Coronary artery (tissue), 2 donors: ENCODE results near the gene PTCSC3.

ENCODE experiments used
- DNase-seq: peaks from one replicate; pipeline ENCODE4 v3.0.0-alpha.2; 2017; ENCODE audit warnings: low spot score
- H3K27ac ChIP-seq, 2 donors: fragments of 200-600 bp; sonication (generic); one replicate each; pipeline ENCODE4 v1.5.1; 2016 to 2019
- H3K4me3 ChIP-seq: fragments of 200-600 bp; sonication (generic); 2 replicates; pipeline ENCODE4 v1.5.1; 2016; ENCODE audit warnings: mild to moderate bottlenecking, moderate library complexity
- TF ChIP-seq, protein P1 (sequence below): fragments of 200-600 bp; sonication (generic); IDR thresholded peaks from one replicate; pipeline ENCODE4 v1.5.1; 2019; ENCODE audit warnings: antibody characterized with exemption

Gene PTCSC3

DNA sequence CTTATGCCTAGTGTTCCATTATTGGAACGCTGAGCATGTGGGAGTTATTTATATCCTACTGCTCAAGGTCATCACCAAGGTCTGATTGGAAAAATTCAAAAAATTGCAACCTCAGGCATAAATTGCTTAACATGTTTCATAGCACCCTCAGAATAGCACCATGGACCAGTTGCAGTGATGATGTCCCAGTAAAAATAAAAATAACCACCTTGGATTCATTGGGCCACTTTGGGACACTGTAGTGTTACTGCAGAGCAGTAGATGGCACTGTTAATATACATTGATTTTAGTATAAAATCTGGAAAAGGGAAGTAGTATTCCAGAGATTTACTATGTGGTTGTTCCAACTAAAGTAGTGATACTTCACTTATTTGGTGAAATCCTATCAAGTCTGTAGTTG lies 31.0 kb upstream of the PTCSC3 start:
- TF ChIP-seq, protein P1, sequence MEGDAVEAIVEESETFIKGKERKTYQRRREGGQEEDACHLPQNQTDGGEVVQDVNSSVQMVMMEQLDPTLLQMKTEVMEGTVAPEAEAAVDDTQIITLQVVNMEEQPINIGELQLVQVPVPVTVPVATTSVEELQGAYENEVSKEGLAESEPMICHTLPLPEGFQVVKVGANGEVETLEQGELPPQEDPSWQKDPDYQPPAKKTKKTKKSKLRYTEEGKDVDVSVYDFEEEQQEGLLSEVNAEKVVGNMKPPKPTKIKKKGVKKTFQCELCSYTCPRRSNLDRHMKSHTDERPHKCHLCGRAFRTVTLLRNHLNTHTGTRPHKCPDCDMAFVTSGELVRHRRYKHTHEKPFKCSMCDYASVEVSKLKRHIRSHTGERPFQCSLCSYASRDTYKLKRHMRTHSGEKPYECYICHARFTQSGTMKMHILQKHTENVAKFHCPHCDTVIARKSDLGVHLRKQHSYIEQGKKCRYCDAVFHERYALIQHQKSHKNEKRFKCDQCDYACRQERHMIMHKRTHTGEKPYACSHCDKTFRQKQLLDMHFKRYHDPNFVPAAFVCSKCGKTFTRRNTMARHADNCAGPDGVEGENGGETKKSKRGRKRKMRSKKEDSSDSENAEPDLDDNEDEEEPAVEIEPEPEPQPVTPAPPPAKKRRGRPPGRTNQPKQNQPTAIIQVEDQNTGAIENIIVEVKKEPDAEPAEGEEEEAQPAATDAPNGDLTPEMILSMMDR: no peak
- Histone ChIP-seq H3K27ac (no peak overlapping the region), H3K4me3 (no peak overlapping the region)
- DNase-seq: no peak

DNA sequence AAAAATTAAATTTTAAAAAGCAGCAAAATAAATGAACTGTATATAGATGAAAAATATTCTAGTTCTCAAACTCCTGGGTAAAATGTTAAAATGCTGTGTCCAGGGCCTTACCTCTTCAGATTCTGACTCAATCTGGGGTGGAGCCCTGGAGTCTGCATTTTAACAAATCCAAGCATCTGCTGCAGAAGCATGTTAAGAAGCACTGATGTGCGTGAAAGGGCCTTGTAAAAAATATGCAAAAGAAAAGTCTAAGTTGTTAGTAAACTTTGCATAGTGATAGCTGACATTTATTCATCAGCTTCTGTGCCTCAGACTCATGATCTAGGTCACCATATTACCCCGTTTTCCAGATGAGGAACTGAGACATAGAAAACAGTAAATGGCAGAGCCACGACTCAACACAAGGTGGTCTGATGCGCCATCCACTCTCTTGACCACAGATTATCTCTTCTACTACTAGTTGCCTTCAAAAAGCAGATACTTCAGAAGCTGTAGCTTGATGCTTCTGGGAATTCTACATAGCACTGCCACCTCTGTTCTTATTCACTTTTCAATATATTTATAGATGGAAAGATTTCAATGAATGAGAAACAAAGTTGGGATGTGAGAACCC lies 28.0 kb upstream of the PTCSC3 start:
- H3K27ac ChIP-seq: no peak overlapping the region
- DNase-seq: no peak
- H3K4me3 ChIP-seq: no peak overlapping the region
- TF ChIP-seq, protein P1: no peak

DNA sequence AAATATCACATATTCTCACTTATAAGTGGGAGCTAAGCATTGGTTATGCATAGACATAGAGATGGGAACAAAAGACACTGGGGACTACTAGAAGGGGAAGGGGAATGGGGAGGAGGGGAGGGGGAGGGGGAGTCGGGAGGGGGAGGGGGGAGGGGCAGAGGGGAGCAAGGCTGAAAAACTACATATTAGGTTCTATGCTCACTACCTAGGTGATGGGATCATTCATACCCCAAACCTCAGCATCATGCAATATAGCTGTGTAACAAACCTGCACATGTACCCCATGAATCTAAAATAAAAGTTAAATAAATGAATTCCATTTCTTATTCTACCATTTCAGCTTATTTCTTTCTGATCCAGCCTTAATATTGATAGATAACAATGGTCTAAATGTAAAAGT lies 21.9 kb upstream of the PTCSC3 start:
- no peak for DNase-seq
- Histone ChIP-seq H3K27ac (no peak overlapping the region), H3K4me3 (no peak overlapping the region)
- TF ChIP-seq, protein P1: no peak

DNA sequence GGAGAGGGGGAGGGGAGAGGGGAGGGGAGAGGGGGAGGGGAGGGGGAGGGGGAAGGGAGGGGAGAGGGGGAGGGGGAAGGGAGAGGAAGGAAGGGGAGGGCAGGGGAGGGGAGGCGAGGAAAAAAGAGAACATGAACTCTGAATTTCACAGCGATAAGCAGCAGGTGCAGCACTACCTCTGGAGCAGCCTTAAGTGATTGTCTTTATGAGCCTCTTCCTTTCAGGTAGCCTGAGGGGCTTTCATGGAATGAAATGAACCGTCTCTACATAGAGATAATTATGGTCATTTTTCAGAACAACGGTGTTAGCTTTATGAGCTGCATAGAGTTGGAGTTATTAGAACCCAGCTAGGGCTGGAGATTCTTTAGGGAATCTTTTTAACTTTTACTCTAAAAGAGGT lies 18.1 kb upstream of the PTCSC3 start:
- TF ChIP-seq, protein P1: no peak

DNA sequence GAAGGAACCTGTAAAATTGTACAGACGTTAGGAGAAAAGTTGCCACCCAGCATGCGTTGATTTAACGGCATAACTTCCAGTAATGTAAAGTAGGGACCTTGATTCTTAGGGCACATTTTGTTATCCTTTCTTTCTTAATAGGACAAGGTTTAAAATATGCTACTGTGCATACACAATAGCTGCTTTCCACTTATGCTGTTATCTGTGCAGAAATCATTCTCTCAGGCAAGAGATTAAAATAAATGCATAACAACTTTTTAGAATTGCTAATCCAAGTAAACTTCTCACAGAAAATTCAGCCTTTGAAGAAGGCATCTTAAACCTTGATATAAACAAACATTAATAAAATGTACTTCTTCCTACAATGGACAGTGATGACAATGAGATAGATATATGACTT lies 16.0 kb upstream of the PTCSC3 start:
- TF ChIP-seq, protein P1: no peak
- Histone ChIP-seq H3K27ac (no peak overlapping the region), H3K4me3 (no peak overlapping the region)
- no peak for DNase-seq

More for the DNA sequence above, 18.1 kb upstream of the PTCSC3 start:
- no peak for DNase-seq
- H3K4me3 ChIP-seq: no peak overlapping the region
- no peak overlapping the region for H3K27ac ChIP-seq

DNA sequence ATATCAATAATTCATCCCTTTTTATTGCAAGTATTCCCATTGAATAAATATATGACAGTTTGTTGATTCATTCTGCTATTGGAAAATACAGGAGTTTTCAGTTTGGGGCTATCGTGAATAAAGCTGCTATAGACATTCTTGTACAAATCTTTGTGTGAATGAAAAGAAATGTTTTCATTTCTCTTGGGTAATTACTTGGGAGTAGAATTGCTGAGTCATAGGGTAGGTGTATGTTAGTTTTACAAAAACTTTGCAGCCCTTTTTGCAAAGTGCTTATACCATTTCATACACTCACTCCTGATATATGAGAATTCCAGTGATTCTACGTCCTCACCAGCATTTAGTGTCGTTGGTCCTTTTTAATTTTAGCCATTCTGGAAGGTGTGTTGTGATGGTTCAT lies 6.9 kb upstream of the PTCSC3 start:
- H3K4me3 ChIP-seq: no peak overlapping the region
- no peak overlapping the region for H3K27ac ChIP-seq
- no peak for DNase-seq
- TF ChIP-seq, protein P1: no peak

DNA sequence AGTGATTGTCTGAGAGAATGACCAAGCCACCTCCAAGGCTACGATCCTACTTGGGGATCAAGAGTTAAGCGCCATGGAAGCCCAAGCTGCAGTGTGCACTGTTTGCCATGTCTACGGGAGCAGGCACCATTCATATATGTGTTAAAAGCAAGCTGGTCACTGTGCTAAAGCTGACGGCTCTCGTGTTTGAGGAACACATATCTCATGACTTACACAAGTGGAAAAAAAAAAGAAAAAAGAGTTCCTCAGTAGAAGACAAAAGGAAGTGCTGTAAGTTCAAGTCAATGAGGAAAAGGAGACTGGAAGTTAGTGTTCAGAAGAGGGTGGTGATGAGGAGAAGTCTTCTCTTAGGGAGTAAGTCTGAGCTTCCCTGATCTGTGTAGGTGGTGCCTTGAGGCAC lies 4.9 kb upstream of the PTCSC3 start:
- no peak overlapping the region for H3K27ac ChIP-seq
- DNase-seq: no peak
- H3K4me3 ChIP-seq: no peak overlapping the region
- TF ChIP-seq, protein P1: no peak
